GM12801 (cell line): ENCODE data around the gene RETREG2.

Experiments used
- TF ChIP-seq, protein P1 (sequence below): IDR thresholded peaks from one replicate; pipeline ENCODE4 v1.5.1; 2011; ENCODE audit warnings: control low read depth; ENCODE audit not compliant: insufficient read length; ENCODE audit errors: extremely low read depth

The RETREG2 gene

DNA sequence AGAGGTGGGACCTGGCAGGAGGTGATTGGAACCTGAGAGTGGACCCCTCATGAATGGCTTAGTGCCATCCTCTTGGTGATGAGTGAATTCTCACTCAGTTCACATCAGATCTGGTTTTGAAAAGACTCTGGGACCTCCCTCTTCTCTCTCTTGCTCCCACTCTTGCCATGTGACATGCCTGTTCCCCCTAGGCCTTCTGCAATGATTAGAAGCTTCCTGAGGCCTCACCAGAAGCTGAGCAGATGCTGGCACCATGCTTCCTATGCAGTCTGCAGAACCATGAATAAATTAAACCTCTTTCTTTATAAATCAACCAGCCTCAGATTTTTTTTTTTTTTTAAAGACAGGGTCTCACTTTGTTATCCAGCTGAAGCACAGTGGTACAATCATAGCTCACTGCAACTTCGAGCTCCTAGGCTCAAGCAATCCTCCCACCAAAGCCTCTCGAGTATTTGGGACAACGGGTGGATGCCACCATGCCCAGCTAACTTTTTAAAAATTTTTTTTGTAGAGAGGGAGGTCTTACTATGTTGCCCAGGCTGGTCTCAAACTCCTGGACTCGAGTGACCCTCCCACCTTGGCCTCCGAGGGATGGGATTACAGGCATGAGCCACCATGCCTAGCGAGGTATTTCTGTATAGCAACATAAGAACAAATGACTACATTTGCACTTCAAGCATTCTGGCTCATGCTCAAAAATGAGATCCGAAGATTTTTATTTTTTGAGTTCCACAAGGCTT is 26.5 kb downstream of the RETREG2 start:
- TF ChIP-seq, protein P1, sequence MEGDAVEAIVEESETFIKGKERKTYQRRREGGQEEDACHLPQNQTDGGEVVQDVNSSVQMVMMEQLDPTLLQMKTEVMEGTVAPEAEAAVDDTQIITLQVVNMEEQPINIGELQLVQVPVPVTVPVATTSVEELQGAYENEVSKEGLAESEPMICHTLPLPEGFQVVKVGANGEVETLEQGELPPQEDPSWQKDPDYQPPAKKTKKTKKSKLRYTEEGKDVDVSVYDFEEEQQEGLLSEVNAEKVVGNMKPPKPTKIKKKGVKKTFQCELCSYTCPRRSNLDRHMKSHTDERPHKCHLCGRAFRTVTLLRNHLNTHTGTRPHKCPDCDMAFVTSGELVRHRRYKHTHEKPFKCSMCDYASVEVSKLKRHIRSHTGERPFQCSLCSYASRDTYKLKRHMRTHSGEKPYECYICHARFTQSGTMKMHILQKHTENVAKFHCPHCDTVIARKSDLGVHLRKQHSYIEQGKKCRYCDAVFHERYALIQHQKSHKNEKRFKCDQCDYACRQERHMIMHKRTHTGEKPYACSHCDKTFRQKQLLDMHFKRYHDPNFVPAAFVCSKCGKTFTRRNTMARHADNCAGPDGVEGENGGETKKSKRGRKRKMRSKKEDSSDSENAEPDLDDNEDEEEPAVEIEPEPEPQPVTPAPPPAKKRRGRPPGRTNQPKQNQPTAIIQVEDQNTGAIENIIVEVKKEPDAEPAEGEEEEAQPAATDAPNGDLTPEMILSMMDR: no peak

DNA sequence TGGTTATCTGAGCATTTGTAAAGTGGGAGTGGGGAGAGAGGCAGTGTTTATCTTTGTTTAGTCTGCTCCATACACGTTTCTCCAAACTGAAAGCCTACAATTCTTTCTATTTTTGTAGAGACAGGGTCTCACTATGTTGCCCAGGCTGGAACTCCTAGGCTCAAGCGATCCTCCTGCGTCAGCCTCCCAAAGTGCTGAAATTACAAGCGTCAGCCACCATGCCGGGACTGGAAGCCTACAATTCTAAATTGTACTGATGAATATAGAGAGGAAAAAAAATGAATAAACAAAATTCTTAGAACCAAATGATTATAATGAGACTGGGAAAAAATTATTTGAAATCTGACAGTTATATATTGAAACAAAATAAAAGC is 27.1 kb downstream of the RETREG2 start:
- TF ChIP-seq, protein P1: no peak

DNA sequence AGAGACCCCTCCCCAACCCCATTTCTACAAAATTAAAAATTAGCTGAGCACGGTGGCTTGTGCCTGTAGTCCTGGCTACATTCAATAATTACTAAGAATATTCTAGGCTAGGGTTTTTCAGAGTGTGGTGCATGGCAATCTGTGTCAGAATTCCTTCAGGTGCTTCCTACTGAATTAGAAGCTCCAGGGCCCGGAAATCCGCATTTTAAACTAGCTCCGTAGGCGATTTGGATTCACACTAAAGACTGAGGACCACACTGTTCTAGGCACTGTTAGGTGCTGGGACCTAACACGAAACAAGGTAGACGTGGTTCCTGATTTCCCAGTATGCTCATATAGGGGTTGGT is 27.9 kb downstream of the RETREG2 start:
- TF ChIP-seq, protein P1: no peak

DNA sequence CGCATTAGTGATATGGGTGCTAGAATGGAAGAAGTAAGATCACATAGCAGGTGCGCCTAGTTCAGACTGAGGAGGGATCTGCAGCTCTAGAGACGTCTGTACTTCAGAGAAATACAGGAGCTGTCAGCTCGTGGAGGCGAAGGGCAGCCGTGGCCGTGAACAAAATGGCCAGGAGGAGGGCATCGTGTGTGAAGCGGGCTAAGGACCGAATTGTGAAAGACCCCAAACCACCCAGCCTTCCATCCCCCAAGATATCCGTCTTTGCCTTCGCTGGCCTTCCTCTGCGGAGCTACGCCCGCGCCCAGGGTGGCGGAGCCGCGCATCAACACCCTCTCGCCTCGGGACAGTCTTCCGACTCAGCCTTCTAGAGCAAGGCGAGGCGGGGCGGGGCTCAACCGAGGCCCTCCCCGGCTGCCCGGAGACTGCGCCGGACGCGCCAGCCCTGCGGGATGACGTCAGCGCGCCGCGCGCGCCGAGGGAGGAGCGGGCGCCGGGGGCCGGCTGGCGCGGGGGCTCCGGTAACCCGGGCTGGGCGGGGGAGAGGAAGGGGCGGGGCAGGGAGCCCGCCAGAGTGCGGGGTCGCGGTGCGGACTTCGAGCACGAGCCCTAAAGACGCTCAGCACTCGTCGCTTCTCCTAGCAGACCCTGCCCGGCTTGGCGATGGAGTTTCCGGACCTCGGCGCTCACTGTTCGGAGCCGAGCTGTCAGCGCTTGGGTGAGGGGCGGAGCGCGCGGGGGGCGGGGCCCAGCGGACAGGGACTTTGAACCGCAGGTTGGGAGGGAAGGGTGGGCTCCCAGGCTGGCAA is 28.5 kb downstream of the RETREG2 start, which contains the start of gene ZFAND2B:
Gene ZFAND2B (plus strand): TSS at position 455 of the 806 bp plus-strand sequence. CDS start 206 bp downstream, at position 661.
- TF ChIP-seq, protein P1: no peak

DNA sequence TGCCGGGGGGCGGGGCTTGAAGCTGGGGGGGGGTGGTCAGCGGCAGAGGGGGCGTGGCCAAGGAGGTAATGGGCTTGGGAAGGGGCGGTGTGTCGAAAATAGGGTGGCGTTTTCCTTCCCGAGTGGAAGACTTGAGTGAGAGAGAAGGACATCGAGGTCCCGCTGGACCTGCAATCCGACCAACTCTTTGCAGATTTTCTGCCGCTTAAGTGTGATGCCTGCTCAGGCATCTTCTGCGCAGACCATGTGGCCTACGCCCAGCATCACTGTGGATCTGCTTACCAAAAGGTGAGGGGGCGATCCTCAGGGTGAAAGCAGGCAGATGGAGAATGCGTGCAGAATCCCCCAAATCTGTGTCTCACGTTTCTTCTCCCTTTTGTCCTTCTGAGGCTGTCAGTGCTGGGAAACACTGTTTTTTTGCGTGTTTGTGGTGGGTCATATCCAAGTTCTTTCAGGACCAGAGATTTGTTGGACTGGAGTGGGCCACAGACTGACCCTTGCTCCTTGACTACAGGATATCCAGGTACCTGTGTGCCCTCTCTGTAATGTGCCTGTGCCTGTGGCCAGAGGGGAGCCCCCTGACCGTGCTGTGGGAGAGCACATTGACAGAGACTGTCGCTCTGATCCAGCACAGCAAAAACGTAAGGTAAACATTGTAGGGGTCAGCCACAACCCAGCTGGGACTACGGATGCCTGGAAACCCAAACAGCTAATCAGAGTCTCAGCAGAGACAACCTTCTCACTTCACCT is 29.2 kb downstream of the RETREG2 start:
- TF ChIP-seq, protein P1: no peak

DNA sequence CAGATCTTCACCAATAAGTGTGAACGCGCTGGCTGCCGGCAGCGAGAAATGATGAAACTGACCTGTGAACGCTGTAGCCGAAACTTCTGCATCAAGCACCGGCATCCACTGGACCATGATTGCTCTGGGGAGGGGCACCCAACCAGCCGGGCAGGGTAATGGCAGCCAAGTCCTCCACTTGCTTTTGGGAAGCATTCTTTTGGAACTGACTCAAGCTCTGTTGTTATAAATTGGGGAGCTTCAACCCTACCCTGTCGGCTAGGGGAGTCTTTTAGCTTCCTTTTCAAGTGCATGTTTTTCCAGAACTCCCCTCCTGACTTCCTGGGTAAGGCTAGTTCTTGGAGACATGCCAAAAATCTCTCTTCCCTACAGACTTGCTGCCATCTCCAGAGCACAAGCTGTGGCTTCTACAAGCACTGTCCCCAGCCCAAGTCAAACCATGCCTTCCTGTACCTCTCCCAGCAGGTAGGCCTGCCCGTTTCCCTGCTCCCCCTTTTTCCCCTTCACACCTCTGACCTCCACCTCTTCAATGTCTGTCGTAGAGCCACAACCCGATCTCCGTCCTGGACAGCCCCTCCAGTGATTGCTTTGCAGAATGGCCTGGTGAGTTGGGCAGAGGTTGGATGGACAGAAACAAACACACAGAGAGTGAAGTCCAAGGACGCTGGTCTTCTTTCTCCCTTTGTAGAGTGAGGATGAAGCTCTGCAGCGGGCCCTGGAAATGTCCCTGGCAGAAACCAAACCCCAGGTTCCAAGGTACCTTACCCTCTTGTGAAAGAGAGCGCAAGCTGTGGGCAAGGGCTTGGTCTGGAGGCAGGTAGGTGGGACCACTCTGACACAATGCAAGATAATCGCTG is 30.0 kb downstream of the RETREG2 start:
- TF ChIP-seq, protein P1: no peak
